ENCODE results near the gene TAF12.

The TAF12 gene

GRCh38 chr1:28668956-28669723 is 26.3 kb upstream of the TAF12 start:
- no peaks in the 10 kb centered on the region for H3K27me3 ChIP-seq (ENCODE audit: insufficient read depth, poor library complexity, severe bottlenecking)
- TF ChIP-seq SPI1 (IDR thresholded peaks at IDR 0.05; ENCODE audit: borderline replicate concordance, low read depth) (peak; percentile 75), REST (IDR thresholded peaks at IDR 0.05; ENCODE audit: insufficient replicate concordance, low read depth) (no peak), POLR2AphosphoS5 (IDR thresholded peaks at IDR 0.05; ENCODE audit: low read depth) (peak; percentile 56; the same call in 1 of the 2 replicates), GABPA (IDR thresholded peaks at IDR 0.05; ENCODE audit: low read depth) (no peak)
- peak overlapping the region; percentile 63 for H3K4me3 ChIP-seq (replicated peaks; ENCODE audit: insufficient read depth, low read length)
- peak; percentile 45 to 69 for DNase-seq (ENCODE audit: low read depth in 1 of 2, low spot score in 1 of 2)
- peak overlapping the region; percentile 99 for H3K27ac ChIP-seq (replicated peaks)

GRCh38 chr1:28668191-28668955 is 25.5 kb upstream of the TAF12 start, which contains the start of gene GMEB1:
Gene GMEB1 (plus strand): TSS chr1:28668784. CDS start chr1:28683613, 14,829 bp downstream.
- peak; percentile 61 to 85 for DNase-seq (ENCODE audit: low read depth in 1 of 2, low spot score in 1 of 2)
- no peak for TF ChIP-seq POLR2AphosphoS5 (IDR thresholded peaks at IDR 0.05; ENCODE audit: low read depth)
- TF ChIP-seq CTCF (IDR thresholded peaks at IDR 0.05; ENCODE audit: insufficient read depth, low read length), result no peak
- no peak for TF ChIP-seq REST (IDR thresholded peaks at IDR 0.05; ENCODE audit: insufficient replicate concordance, low read depth)
- peak; percentile 37; the same call in 1 of the 2 replicates for TF ChIP-seq GABPA (IDR thresholded peaks at IDR 0.05; ENCODE audit: low read depth)
- no peak for TF ChIP-seq SPI1 (IDR thresholded peaks at IDR 0.05; ENCODE audit: borderline replicate concordance, low read depth)
- Histone ChIP-seq H3K27ac (replicated peaks) (peak within 1 kb of the TSS; percentile 99), H3K27me3 (ENCODE audit: insufficient read depth, poor library complexity, severe bottlenecking) (no peaks in the 10 kb centered on the region), H3K4me3 (replicated peaks; ENCODE audit: insufficient read depth, low read length) (peak within 1 kb of the TSS; percentile 63)

- TF ChIP-seq SPI1 (IDR thresholded peaks at IDR 0.05; ENCODE audit: borderline replicate concordance, low read depth) (no peak), GABPA (IDR thresholded peaks at IDR 0.05; ENCODE audit: low read depth) (no peak), CTCF (IDR thresholded peaks at IDR 0.05; ENCODE audit: insufficient read depth, low read length) (no peak), REST (IDR thresholded peaks at IDR 0.05; ENCODE audit: insufficient replicate concordance, low read depth) (no peak), POLR2AphosphoS5 (IDR thresholded peaks at IDR 0.05; ENCODE audit: low read depth) (no peak)
These were observed 23.9 kb upstream of the TAF12 start for GRCh38 chr1:28666806-28667205.

More at GRCh38 chr1:28666806-28667205, 23.9 kb upstream of the TAF12 start:
- DNase-seq (ENCODE audit: low read depth in 1 of 2, low spot score in 1 of 2), result no peak
- H3K27ac ChIP-seq (replicated peaks), result no peak overlapping the region
- no peak overlapping the region for H3K4me3 ChIP-seq (replicated peaks; ENCODE audit: insufficient read depth, low read length)
- H3K27me3 ChIP-seq (ENCODE audit: insufficient read depth, poor library complexity, severe bottlenecking), result no peaks in the 10 kb centered on the region
